ENCODE data around the gene TIMM29. TPM values are rescaled to one million over a fixed set of nuclear protein-coding genes. Genes with fewer than 3 reads are reported as not detected.

Gene TIMM29
- 29.3 TPM for total RNA-seq

GRCh38 chr19:10928563-10929401 lies at the start of gene TIMM29, which contains the start of gene YIPF2:
TIMM29 (plus strand) TSS chr19:10928811; CDS start chr19:10928823, 12 bp downstream.
YIPF2 (minus strand) TSS chr19:10928639; CDS start chr19:10928410, 229 bp downstream.
- H3K9me3 ChIP-seq (ENCODE audit: low read depth, low read length): no peaks in the 10 kb centered on the region
- no peaks in the 10 kb centered on the region for H3K27me3 ChIP-seq (ENCODE audit: insufficient read depth, low read length)
- peaks cover 24% of the 10 kb centered on the region for H3K4me1 ChIP-seq (ENCODE audit: insufficient read depth, low read length)
- H3K4me3 ChIP-seq (ENCODE audit: low read length): peak within 1 kb of the TSS; percentile 77

- H3K27me3 ChIP-seq (ENCODE audit: insufficient read depth, low read length): no peaks in the 10 kb centered on the region
- H3K9me3 ChIP-seq (ENCODE audit: low read depth, low read length): no peaks in the 10 kb centered on the region
- no peak overlapping the region for H3K4me3 ChIP-seq (ENCODE audit: low read length)
- H3K4me1 ChIP-seq (ENCODE audit: insufficient read depth, low read length): peaks cover 24% of the 10 kb centered on the region
These were observed 47.1 kb upstream of the TIMM29 start for GRCh38 chr19:10881403-10882107.

- Histone ChIP-seq H3K4me3 (ENCODE audit: low read length) (no peak overlapping the region), H3K27me3 (ENCODE audit: insufficient read depth, low read length) (no peaks in the 10 kb centered on the region), H3K9me3 (ENCODE audit: low read depth, low read length) (no peaks in the 10 kb centered on the region), H3K4me1 (ENCODE audit: insufficient read depth, low read length) (peaks cover 19% of the 10 kb centered on the region)
These were observed 46.5 kb upstream of the TIMM29 start for GRCh38 chr19:10882108-10882457.

GRCh38 chr19:10884274-10884673 lies 44.3 kb upstream of the TIMM29 start:
- H3K27me3 ChIP-seq (ENCODE audit: insufficient read depth, low read length): no peaks in the 10 kb centered on the region
- peaks cover 2% of the 10 kb centered on the region for H3K4me1 ChIP-seq (ENCODE audit: insufficient read depth, low read length)
- no peaks in the 10 kb centered on the region for H3K9me3 ChIP-seq (ENCODE audit: low read depth, low read length)
- no peak overlapping the region for H3K4me3 ChIP-seq (ENCODE audit: low read length)

DNA sequence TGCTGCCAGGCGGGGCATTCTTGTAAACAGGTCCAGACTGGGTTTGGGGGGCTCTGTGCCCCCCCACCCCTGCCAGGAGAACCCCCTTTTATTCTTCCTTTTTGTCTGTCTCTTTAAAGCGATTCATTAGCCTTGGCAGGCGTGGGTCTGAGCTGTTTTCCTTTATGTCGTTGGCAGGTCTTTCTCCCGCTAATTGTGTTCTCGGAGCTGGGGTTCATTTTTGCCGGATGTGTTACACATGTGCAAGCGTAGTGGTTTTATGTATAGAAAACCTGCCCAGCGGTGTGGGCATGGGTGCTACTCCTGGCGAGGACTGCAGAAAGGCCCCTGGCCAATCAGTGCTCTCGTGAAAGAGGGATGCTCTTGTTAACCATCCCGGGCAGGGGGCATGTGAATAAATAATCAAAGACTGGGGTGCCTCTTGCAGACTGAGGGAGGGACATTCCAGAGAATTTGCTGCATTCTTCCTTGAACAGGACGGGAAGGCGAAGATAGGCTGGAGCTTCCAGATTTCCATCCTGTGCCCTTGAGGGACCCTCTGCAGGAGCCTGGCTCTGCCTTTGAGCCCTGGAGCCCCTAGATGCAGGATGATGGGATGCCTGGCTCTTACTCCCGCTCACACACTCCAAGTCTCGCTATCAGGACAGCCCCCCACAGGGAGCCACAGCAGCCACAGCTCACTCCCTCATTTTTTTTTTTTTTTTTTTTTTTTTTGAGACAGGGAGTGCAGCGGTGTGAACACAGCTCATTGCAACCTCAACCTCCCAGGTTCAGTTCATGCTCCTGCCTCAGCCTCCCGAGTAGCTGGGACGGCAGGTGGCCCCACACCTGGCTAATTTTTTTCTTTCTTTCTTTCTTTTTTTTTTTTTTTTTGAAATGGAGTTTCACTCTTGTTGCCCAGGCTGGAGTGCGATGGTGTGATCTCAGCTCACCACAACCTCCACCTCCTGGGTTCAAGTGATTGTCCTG lies 43.1 kb upstream of the TIMM29 start:
- H3K4me1 ChIP-seq (ENCODE audit: insufficient read depth, low read length): no peaks in the 10 kb centered on the region
- no peaks in the 10 kb centered on the region for H3K9me3 ChIP-seq (ENCODE audit: low read depth, low read length)
- no peak overlapping the region for H3K4me3 ChIP-seq (ENCODE audit: low read length)
- H3K27me3 ChIP-seq (ENCODE audit: insufficient read depth, low read length): no peaks in the 10 kb centered on the region

DNA sequence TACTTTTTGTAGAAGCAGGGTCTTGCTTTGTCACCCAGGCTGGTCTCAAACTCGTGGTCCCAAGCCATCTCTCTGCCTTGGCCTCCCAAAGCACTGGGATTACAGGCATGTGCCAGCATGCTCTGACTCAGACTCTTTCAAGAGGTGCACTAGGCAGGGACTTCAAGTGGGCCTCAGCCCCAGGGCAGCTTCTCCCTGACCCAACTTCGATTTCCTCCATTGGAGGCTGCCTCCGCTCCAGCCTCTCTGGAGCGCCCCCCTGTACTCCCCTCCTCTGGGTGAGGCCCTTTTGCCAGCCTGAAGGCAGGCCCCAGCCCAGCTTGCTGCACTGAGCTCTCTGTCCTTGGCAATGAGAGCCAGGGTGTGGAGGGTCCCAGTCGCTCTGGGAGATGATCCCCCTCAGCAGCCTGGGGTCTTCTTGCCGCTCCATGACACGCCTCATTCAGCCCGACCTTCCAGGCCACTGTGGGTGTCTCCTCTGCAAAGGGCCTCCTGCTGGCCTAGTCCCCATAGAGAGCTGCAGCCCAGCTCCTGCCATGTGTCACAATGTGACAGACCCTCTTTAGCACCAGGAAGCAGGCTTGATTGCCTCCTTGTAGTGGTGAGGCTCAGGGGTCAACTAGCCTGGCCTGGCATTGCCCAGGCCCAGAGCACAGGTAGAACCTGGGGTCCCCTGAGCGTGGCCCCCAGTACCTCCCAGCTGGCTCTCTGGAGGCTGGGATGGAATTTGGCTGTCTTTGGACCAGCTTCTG lies 40.8 kb upstream of the TIMM29 start:
- H3K4me1 ChIP-seq (ENCODE audit: insufficient read depth, low read length): no peaks in the 10 kb centered on the region
- H3K4me3 ChIP-seq (ENCODE audit: low read length): no peak overlapping the region
- H3K27me3 ChIP-seq (ENCODE audit: insufficient read depth, low read length): no peaks in the 10 kb centered on the region
- no peaks in the 10 kb centered on the region for H3K9me3 ChIP-seq (ENCODE audit: low read depth, low read length)

DNA sequence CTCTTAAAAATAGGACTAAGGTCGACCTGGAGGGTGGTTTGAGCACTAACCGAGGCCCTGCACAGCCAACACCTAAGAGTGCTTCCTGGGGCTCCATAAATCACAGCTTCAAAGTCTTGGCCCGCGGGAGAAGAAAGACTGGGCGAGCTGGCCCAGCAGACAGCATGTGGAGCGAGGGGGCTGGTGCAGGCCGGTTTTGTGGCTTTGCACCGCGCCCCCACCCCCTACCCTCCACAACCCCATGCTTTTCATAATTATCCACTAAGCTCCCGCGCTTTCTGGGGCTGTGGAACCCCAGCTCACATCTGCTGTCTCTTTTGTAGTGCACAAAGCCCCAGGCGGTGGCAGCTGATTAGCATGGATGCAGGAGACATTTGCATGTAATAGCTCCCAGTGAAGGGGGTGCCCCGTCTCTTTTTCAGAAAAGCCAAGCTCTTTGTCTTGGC lies 40.2 kb upstream of the TIMM29 start:
- H3K27me3 ChIP-seq (ENCODE audit: insufficient read depth, low read length): no peaks in the 10 kb centered on the region
- H3K9me3 ChIP-seq (ENCODE audit: low read depth, low read length): no peaks in the 10 kb centered on the region
- no peaks in the 10 kb centered on the region for H3K4me1 ChIP-seq (ENCODE audit: insufficient read depth, low read length)
- H3K4me3 ChIP-seq (ENCODE audit: low read length): no peak overlapping the region

- Histone ChIP-seq H3K4me1 (ENCODE audit: insufficient read depth, low read length) (no peaks in the 10 kb centered on the region), H3K4me3 (ENCODE audit: low read length) (no peak overlapping the region), H3K9me3 (ENCODE audit: low read depth, low read length) (no peaks in the 10 kb centered on the region), H3K27me3 (ENCODE audit: insufficient read depth, low read length) (no peaks in the 10 kb centered on the region)
These were observed 38.7 kb upstream of the TIMM29 start for GRCh38 chr19:10889880-10890279.

DNA sequence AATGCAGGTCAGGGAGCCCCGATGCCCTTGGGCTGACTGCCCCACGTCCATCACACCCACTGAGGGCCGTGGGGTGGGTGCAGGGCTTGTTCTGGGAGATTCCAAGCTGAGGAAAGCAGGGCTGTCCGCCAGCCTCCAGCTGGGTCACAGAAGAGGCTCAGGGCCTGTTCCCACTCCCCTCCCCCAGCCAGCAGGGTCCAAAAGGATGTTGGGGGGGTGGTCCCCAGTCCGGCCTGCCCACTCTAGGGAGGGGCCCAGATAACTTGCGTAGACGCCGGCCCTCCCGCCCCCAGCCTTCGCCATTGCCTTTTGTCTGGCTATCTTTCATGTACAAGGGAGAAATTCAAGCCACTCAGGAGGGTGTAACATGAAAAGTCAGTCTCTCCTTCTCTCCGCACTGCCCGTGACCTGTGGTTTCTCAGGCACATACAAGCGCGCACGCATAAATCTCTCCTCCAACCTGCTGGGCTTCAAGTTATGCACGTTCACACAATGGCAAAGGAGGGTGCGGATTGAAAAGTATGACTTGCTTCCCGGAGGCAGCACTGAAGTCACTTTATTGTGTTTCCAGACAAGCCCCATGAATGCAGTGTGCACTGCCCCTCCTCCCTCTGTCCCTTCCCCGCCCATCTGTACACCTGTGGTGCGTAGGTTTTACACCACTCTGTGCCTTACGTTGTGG lies 37.1 kb upstream of the TIMM29 start:
- Histone ChIP-seq H3K27me3 (ENCODE audit: insufficient read depth, low read length) (no peaks in the 10 kb centered on the region), H3K9me3 (ENCODE audit: low read depth, low read length) (no peaks in the 10 kb centered on the region), H3K4me1 (ENCODE audit: insufficient read depth, low read length) (no peaks in the 10 kb centered on the region), H3K4me3 (ENCODE audit: low read length) (no peak overlapping the region)

DNA sequence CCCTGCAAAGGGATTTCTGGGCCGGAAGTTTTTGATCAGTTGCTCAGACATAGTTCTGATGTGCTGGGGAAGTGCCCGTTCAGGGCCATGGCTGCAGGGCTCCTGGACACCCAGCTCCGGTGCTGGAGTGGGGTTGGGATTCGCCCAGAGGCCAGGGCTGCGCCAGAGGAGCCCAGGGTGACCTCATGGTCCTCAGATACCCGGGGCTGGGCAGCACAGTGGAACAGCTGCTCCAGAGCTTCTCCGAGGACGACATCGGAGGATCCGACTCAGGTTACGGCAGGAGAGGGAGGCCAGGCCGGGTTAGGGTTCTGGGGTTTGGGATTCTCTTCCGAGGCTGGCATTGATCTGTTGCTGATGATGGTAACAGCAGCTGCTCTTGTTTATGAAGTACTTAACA lies 36.4 kb upstream of the TIMM29 start:
- no peak overlapping the region for H3K4me3 ChIP-seq (ENCODE audit: low read length)
- no peaks in the 10 kb centered on the region for H3K27me3 ChIP-seq (ENCODE audit: insufficient read depth, low read length)
- H3K4me1 ChIP-seq (ENCODE audit: insufficient read depth, low read length): no peaks in the 10 kb centered on the region
- no peaks in the 10 kb centered on the region for H3K9me3 ChIP-seq (ENCODE audit: low read depth, low read length)

- Histone ChIP-seq H3K4me3 (ENCODE audit: low read length) (no peak overlapping the region), H3K27me3 (ENCODE audit: insufficient read depth, low read length) (no peaks in the 10 kb centered on the region), H3K9me3 (ENCODE audit: low read depth, low read length) (no peaks in the 10 kb centered on the region), H3K4me1 (ENCODE audit: insufficient read depth, low read length) (no peaks in the 10 kb centered on the region)
These were observed 33.7 kb upstream of the TIMM29 start for GRCh38 chr19:10894911-10895213.

GRCh38 chr19:10895363-10895762 lies 33.2 kb upstream of the TIMM29 start:
- Histone ChIP-seq H3K4me3 (ENCODE audit: low read length) (no peak overlapping the region), H3K4me1 (ENCODE audit: insufficient read depth, low read length) (no peaks in the 10 kb centered on the region), H3K9me3 (ENCODE audit: low read depth, low read length) (no peaks in the 10 kb centered on the region), H3K27me3 (ENCODE audit: insufficient read depth, low read length) (no peaks in the 10 kb centered on the region)

DNA sequence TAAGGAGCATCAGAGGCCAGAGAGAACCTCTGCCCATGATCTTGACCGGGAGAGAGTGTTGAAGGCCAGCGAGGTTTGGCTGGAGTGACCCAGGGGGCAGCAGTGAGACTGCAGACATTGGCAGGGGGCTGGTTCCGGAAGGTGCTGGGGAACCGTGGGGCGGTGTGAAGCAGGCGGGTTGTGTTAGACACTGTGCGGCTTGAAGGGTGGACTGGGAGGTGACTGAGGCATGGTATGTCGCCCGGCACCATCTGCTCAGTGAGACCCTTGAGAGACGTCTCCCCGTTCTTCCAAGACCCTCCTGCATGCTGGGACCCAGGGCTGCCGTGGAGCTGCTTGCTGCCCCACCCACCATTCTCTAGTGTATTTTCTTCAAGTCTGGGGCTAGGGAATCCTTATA lies 32.7 kb upstream of the TIMM29 start:
- no peaks in the 10 kb centered on the region for H3K4me1 ChIP-seq (ENCODE audit: insufficient read depth, low read length)
- H3K9me3 ChIP-seq (ENCODE audit: low read depth, low read length): no peaks in the 10 kb centered on the region
- H3K4me3 ChIP-seq (ENCODE audit: low read length): no peak overlapping the region
- H3K27me3 ChIP-seq (ENCODE audit: insufficient read depth, low read length): no peaks in the 10 kb centered on the region

All from mononuclear cell (primary cell).